NCI-H524 treated with DMSO at 0.1 percent for 48 hours (cell line): ENCODE data around the gene SLC11A1.

Experiments
- DNase-seq: peaks from one replicate; lab custom pipeline; 2025; lab: John Stamatoyannopoulos, UW

The SLC11A1 gene, protein sequence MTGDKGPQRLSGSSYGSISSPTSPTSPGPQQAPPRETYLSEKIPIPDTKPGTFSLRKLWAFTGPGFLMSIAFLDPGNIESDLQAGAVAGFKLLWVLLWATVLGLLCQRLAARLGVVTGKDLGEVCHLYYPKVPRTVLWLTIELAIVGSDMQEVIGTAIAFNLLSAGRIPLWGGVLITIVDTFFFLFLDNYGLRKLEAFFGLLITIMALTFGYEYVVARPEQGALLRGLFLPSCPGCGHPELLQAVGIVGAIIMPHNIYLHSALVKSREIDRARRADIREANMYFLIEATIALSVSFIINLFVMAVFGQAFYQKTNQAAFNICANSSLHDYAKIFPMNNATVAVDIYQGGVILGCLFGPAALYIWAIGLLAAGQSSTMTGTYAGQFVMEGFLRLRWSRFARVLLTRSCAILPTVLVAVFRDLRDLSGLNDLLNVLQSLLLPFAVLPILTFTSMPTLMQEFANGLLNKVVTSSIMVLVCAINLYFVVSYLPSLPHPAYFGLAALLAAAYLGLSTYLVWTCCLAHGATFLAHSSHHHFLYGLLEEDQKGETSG

GRCh38 chr2:218381916-218382366 is at the start of gene SLC11A1:
Gene SLC11A1 (plus strand): TSS chr2:218382273. CDS start chr2:218382369, 96 bp downstream.
- DNase-seq = no peak

GRCh38 chr2:218332288-218332687 is 49.8 kb upstream of the SLC11A1 start:
- no peak for DNase-seq

DNA sequence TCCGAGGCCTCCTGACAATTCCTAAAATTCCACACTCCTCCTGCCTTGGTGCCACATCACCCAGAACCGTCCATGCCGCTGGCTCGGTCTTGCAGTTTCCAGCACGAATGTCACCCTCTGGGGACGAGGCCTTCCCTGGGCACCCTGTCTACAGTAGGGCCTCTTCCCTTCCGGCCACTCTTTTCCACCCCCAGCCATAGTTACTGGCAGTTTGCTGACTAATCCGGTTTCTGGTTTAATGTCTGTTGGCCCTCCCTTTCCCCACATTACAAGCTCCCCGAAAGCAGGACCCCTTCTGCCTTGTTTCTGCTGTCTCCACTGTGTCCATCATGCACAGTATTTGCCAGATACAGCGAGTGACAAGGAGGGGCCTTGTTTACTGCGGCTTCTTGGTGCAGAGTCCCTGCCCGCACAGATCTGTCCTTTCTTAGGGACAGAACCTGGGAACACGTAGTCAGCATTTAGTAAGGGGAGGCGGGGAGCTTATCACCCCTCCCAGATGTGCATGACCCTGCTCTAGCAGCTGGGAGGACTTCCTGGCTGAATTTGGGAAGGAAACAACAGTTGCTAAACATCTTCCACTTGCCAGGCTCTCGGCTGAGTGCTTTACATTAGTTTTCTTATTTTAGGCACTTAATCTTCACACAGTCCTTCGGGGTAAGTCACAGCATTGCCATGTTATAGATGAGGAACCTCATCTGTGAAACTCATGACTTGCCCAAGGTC is 49.0 kb upstream of the SLC11A1 start:
- no peak for DNase-seq

- DNase-seq = no peak
Observed at GRCh38 chr2:218334531-218334930, 47.5 kb upstream of the SLC11A1 start.

DNA sequence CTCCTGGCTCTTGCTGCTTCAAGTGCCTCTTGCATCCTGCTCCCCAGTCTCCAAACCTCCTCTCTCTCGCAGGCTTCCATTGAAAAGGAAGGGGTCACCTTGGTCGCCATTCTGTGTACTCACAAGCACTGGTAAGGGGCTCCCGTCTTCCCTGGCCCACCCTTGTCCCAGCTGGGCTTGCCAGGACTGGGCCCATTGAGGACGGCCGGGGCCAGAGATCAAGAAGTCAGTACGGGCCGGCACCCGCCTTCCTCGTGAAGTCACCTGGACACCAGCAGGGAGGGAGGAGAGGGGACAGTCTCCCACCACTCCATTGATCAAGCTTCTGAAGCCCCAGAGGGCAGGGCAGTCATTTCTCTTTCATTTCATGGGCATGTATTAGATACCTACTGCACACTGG is 41.4 kb upstream of the SLC11A1 start:
- no peak for DNase-seq

DNA sequence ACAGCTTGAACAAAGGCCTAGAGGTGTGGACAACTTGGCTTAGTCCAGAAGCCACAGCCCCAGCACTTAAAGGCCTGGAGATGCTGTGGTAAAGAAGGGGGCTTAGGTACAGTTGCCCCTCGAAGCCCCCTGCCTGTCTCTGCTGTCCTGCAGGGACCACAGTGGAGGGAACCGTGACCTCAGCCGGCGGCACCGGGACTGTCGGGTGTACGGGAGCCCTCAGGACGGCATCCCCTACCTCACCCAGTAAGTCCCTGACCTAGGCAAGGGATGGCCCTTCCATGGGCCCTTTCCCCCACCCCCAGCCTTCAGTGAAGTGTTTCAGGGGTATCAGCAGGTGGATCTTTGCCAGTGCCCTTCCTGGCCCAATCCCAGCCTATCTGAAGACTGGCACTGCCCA is 40.7 kb upstream of the SLC11A1 start:
- DNase-seq = no peak

GRCh38 chr2:218342837-218343236 is 39.2 kb upstream of the SLC11A1 start:
- no peak for DNase-seq

- no peak for DNase-seq
Observed at GRCh38 chr2:218343591-218343990, 38.5 kb upstream of the SLC11A1 start.

DNA sequence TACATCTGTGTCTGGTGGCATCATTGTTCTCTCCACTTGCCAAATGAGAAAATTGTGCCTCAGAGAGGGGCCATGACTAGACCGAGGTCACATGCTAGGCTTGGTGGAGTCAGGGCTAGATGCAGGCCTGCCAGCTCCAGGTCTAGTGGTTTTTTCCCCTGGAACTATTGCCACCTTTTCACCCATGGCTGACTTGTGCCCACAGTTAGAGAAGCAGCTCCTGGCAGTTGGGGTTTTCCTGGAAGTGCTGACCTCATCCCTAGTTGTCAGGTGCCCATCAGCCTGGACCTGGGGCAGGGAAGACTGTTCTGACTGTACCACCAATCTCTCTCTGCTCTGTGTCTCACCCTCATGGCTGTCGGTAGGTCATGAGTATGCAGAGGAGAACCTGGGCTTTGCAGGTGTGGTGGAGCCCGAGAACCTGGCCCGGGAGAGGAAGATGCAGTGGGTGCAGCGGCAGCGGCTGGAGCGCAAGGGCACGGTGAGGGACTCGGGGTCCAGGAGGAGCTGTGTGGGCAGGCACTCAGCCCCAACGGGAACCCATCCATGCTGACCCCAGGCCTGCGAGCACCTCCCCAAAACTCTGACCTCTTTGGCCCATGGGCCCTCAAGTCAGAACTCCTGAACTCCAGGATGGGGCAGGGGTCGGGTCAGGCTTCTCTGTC is 37.9 kb upstream of the SLC11A1 start:
- DNase-seq = no peak

DNA sequence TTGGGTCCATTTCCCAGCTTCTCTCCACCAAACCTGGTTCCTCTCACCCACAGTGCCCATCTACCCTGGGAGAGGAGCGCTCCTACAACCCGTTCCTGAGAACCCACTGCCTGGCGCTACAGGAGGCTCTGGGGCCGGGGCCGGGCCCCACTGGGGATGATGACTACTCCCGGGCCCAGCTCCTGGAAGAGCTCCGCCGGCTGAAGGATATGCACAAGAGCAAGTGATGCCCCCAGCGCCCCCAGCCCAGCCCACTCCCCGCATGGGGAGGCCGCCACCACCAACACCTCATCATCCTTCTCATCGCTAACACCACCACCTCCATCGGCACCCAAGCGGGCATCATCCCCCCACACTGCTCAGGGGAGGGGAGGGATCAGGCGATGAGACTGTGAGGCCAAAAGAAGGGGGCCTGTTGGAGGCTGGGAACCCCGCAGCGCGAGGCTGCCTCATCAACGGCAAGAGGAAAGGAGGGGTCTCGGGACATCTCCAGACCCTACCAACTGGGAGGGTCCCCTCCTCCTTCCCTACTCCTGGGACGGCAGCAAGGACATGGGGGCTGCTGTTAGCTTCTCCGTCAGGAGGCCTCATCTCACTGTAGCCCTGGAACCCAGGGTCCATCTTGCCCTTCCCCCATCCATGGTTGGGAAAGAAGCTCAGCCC is 37.2 kb upstream of the SLC11A1 start:
- DNase-seq = no peak

GRCh38 chr2:218345491-218346236 is 36.4 kb upstream of the SLC11A1 start:
- DNase-seq = no peak

GRCh38 chr2:218347172-218347571 is 34.9 kb upstream of the SLC11A1 start:
- no peak for DNase-seq

- DNase-seq = no peak
Observed at GRCh38 chr2:218354045-218354444, 28.0 kb upstream of the SLC11A1 start.

DNA sequence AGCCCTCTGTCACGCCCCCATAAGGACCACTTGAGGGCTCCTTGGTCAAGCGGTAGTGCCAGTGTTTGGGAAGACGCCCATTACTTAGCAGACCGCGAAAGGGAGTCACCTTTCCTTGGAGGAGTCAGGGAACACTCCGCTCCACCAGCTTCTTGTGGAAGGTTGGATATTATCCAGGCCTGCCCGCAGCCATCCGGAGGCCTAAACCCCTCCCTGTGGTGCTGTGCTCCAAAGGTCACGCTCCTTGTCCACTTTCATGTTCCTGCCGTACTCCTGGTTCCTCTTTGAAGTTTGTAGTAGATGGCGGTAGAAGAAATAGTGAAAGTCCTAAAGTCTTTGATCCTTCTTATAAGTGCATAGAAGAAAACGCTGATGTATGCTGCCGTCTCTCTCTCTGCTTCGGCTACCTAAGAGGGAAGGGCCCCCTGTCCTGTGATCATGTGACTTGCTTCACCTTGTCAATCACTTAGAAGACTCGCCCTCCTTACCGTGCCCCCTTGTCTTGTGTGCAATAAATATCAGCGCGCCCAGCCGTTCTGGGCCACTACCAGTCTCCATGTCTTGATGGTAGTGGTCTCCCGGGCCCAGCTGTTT is 27.1 kb upstream of the SLC11A1 start:
- no peak for DNase-seq

- DNase-seq = no peak
Observed at GRCh38 chr2:218357236-218358177, 24.6 kb upstream of the SLC11A1 start.

- no peak for DNase-seq
Observed at GRCh38 chr2:218360453-218360852, 21.6 kb upstream of the SLC11A1 start.

- no peak for DNase-seq
Observed at GRCh38 chr2:218362606-218363005, 19.5 kb upstream of the SLC11A1 start.

DNA sequence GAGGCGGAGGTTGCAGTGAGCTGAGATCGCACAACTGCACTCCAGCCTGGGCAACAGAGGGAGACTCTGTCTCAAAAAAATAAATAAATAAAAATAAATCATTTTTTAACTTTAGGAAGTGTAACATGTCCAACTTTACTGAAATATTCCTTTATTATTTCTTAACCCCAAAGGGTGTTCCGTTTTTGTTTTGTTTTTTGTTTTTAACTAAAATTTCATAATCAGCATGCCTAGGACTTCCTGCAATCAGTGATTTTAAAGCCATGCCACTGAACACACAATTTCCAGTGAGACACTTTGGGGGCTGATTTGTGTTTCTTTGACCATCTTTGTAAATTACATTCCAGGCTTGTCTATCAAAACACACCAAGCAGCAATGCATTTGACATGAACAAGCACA is 18.3 kb upstream of the SLC11A1 start:
- DNase-seq = no peak

DNA sequence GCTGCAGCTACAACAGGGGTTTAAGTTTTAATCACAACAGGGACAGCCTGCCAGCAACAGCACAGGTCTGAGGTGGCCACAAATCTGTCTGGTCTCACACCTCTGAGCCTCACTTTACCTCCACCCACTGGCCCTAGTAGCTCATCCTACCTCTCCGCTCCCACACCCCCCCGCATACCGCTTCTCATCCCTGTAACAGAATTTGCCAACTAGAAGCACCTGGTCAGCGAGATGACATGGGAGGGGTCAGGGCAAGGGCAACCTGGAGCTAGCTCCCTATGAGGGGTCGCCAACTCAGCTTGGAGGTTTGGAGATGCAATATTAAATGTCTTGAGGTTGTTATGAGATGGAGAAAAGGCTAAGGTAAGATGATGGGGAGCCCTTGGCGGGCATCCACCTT is 17.9 kb upstream of the SLC11A1 start:
- DNase-seq = no peak
